ENCODE measurements around the gene PHETA1. TPM values are rescaled to one million over a fixed set of nuclear protein-coding genes. Genes with fewer than 3 reads are reported as not detected.
A peak's percentile ranks its signal among the peaks of the same experiment; 100 is the strongest.

The PHETA1 gene
- total RNA-seq, 2 donors from 2014 or later: 11.5 to 13.4 TPM

GRCh38 chr12:111410431-111411184 lies 41.7 kb upstream of the PHETA1 start:
- TF ChIP-seq CTCF (IDR thresholded peaks at IDR 0.05): no peak
- no peaks in the 10 kb centered on the region for H3K36me3 ChIP-seq
- H3K27me3 ChIP-seq: no peaks in the 10 kb centered on the region
- H3K9me3 ChIP-seq: no peaks in the 10 kb centered on the region
- H3K4me3 ChIP-seq: no peak overlapping the region
- no peak for DNase-seq (ENCODE audit: low spot score)
- H3K4me1 ChIP-seq: peaks cover 0 to 91% of the 10 kb centered on the region in 2 donors
- H3K27ac ChIP-seq: peak overlapping the region; percentile 93 to 96

- Histone ChIP-seq H3K4me1 (peaks cover 0 to 91% of the 10 kb centered on the region in 2 donors), H3K9me3 (no peaks in the 10 kb centered on the region), H3K4me3 (peak overlapping the region in 1 of 2 donors; percentile 28), H3K27ac (peak overlapping the region; percentile 93 to 96), H3K27me3 (no peaks in the 10 kb centered on the region), H3K36me3 (no peaks in the 10 kb centered on the region)
- TF ChIP-seq CTCF (IDR thresholded peaks at IDR 0.05): no peak
- no peak for DNase-seq (ENCODE audit: low spot score)
These were observed 41.0 kb upstream of the PHETA1 start for GRCh38 chr12:111409780-111410430.

GRCh38 chr12:111409403-111409779 lies 40.5 kb upstream of the PHETA1 start:
- peaks cover 0 to 91% of the 10 kb centered on the region in 2 donors for H3K4me1 ChIP-seq
- H3K4me3 ChIP-seq: peak overlapping the region in 1 of 2 donors; percentile 28
- H3K36me3 ChIP-seq: no peaks in the 10 kb centered on the region
- no peaks in the 10 kb centered on the region for H3K9me3 ChIP-seq
- H3K27ac ChIP-seq: peak overlapping the region; percentile 93 to 96
- H3K27me3 ChIP-seq: no peaks in the 10 kb centered on the region
- TF ChIP-seq CTCF (IDR thresholded peaks at IDR 0.05): no peak
- DNase-seq (ENCODE audit: low spot score): no peak

- no peak for DNase-seq (ENCODE audit: low spot score)
- no peaks in the 10 kb centered on the region for H3K27me3 ChIP-seq
- no peak for TF ChIP-seq CTCF (IDR thresholded peaks at IDR 0.05)
- no peaks in the 10 kb centered on the region for H3K9me3 ChIP-seq
- H3K4me3 ChIP-seq: peak overlapping the region in 1 of 2 donors; percentile 28
- peaks cover 0 to 91% of the 10 kb centered on the region in 2 donors for H3K4me1 ChIP-seq
- H3K27ac ChIP-seq: peak overlapping the region; percentile 93 to 96
- no peaks in the 10 kb centered on the region for H3K36me3 ChIP-seq
These were observed 39.9 kb upstream of the PHETA1 start for GRCh38 chr12:111408686-111409402.

GRCh38 chr12:111408116-111408440 lies 39.2 kb upstream of the PHETA1 start:
- Histone ChIP-seq H3K4me3 (peak overlapping the region in 1 of 2 donors; percentile 92), H3K36me3 (no peaks in the 10 kb centered on the region), H3K27me3 (no peaks in the 10 kb centered on the region), H3K4me1 (peaks cover 0 to 91% of the 10 kb centered on the region in 2 donors), H3K9me3 (no peaks in the 10 kb centered on the region), H3K27ac (peak overlapping the region; percentile 93 to 96)
- DNase-seq (ENCODE audit: low spot score): no peak
- no peak for TF ChIP-seq CTCF (IDR thresholded peaks at IDR 0.05)
